Prostate gland (tissue), 2 donors: Measurements from ENCODE around the gene SPATA31D4. TPM values are rescaled to one million over a fixed set of nuclear protein-coding genes. Genes with fewer than 3 reads are reported as not detected.

ENCODE experiments used
- DNase-seq: peaks from one replicate; pipeline ENCODE4 v3.0.0-alpha.2; 2019; ENCODE audit warnings: low spot score
- H3K27ac ChIP-seq, 2 donors: fragments of 200-600 bp; sonication (generic); 2 replicates each; pipeline ENCODE4 v1.5.1; 2017 to 2019
- H3K27me3 ChIP-seq: fragments of 200-600 bp; sonication (generic); replicated peaks from 2 replicates; pipeline ENCODE4 v1.5.1; 2019; ENCODE audit not compliant: insufficient read depth
- H3K36me3 ChIP-seq, 2 donors: fragments of 200-600 bp; sonication (generic); 1 replicate in 1 of 2; 2 replicates in 1 of 2; pipeline versions ENCODE4 v1.5.1 to v1.8.1; 2017 to 2019
- H3K4me1 ChIP-seq: fragments of 200-600 bp; sonication (generic); replicated peaks from 2 replicates; pipeline ENCODE4 v1.5.1; 2019
- H3K4me3 ChIP-seq, 2 donors: fragments of 200-600 bp; sonication (generic); 2 replicates each; pipeline ENCODE4 v1.5.1; 2017 to 2019
- H3K9me3 ChIP-seq: fragments of 200-600 bp; sonication (generic); 2 replicates; pipeline ENCODE4 v1.5.1; 2017
- POLR2A ChIP-seq: fragments of 450-650 bp; IDR thresholded peaks from one replicate; pipeline ENCODE4 v1.6.1; 2016; ENCODE audit warnings: antibody characterized with exemption, mild to moderate bottlenecking
- POLR2AphosphoS5 ChIP-seq: sonication (generic); formaldehyde crosslinking; IDR thresholded peaks from one replicate; pipeline ENCODE4 v1.6.1; 2017; ENCODE audit warnings: antibody characterized with exemption
- WGBS: methylation state at CpG from one replicate; pipeline ENCODE4 v1.1.5; 2018; 5-methylcytosine and 5-hydroxymethylcytosine counted together
- intact Hi-C: fragments of 100-400 bp; cut with DNase I; formaldehyde crosslinking; loops from one replicate; pipeline ENCODE4 v1.14.2; 2022
- total RNA-seq, 2 donors: library from RNA; depleted of rRNA; stranded (reverse); fragments of >200 nt; gene quantifications; one replicate each; pipeline ENCODE4 v1.1.0, GENCODE V29; 2016
- TF ChIP-seq, protein P1 (sequence below), 4 experiments: fragments of 200-600 bp in 2 of 4; fragments of 450-650 bp in 2 of 4; sonication (generic) in 2 of 4; IDR thresholded peaks; 1 replicate in 3 of 4; 2 replicates in 1 of 4; pipeline ENCODE4 v1.5.1; 2016 to 2019; ENCODE audit warnings: antibody characterized with exemption in 4 of 4, mild to moderate bottlenecking in 2 of 4, moderate library complexity in 2 of 4

Gene SPATA31D4
- total RNA-seq, 2 donors from 2014 or later = 0.51 TPM; not detected in 1

DNA sequence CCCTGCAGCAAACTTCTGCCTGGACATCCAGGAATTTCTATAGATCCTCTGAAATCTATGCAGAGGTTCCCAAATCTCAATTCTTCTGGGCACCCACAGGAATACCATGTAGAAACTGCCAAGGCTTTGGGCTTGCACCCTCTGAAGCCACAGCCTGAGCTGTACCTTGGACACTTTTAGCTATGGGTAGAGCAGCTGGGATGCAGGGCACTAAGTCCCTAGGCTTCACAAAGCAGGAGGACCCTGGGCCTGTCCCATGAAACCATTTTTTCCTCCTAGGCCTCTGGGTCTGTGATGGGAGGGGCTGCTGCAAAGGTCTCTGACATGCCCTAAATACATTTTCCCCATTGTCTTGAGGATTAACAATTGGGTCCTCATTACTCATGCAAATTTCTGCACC lies 27.4 kb downstream of the SPATA31D4 start:
- no peak overlapping the region for H3K4me3 ChIP-seq
- H3K4me1 ChIP-seq = no peaks in the 10 kb centered on the region
- no peaks in the 10 kb centered on the region for H3K27me3 ChIP-seq
- intact Hi-C loops = no loop called here
- TF ChIP-seq POLR2AphosphoS5 = no peak
- no peak for TF ChIP-seq POLR2A
- TF ChIP-seq, protein P1, sequence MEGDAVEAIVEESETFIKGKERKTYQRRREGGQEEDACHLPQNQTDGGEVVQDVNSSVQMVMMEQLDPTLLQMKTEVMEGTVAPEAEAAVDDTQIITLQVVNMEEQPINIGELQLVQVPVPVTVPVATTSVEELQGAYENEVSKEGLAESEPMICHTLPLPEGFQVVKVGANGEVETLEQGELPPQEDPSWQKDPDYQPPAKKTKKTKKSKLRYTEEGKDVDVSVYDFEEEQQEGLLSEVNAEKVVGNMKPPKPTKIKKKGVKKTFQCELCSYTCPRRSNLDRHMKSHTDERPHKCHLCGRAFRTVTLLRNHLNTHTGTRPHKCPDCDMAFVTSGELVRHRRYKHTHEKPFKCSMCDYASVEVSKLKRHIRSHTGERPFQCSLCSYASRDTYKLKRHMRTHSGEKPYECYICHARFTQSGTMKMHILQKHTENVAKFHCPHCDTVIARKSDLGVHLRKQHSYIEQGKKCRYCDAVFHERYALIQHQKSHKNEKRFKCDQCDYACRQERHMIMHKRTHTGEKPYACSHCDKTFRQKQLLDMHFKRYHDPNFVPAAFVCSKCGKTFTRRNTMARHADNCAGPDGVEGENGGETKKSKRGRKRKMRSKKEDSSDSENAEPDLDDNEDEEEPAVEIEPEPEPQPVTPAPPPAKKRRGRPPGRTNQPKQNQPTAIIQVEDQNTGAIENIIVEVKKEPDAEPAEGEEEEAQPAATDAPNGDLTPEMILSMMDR (IDR thresholded peaks at IDR 0.05) = no peak
- H3K36me3 ChIP-seq = no peaks in the 10 kb centered on the region
- no peak overlapping the region for H3K27ac ChIP-seq
- H3K9me3 ChIP-seq = no peaks in the 10 kb centered on the region
- DNase-seq = no peak

DNA sequence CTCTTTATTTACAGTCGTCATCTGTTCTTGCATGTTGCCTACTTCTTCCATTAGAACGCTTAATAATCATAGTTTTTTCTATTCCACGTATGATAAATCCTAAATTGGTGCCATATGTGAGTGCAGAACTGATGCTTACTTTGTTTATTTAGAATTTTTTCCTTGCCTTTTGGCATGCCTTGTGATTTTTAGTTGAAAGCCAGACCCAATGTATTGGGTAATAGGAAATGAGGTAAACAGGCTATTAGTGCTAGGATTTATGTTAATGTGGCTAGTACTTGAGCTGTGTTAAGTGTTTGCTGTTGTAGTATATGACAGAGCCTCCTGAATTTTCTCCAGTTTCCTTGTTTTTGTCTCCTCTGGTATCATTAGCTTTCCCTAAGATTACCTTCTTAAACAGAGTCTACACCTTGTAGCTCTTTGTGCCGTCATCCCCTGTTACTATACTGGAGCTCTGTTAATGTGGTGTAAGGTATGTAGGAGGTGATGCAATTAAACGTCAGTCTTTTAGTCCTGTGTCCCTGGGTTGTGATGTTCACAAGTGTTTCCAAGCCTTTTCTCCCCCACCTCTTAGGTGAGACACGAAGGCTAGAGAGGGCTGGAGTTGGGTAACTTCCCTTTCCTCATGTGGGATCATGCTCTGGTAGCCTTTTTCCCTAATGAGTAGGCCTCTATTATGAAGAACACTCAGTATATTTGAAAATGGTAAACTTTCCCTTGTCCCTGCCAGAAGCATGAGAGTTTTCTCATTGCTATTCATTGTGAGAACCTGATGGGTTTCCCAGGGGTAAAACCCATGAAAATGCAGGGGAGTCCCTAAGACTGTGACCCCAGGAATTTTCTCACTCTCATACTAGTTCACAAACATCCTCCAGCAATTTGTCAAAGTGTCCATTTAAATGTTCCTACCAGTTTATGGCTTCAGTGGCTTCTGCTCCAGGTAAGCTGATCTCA lies 36.3 kb downstream of the SPATA31D4 start:
- no peaks in the 10 kb centered on the region for H3K9me3 ChIP-seq
- H3K27me3 ChIP-seq = no peaks in the 10 kb centered on the region
- no peak overlapping the region for H3K4me3 ChIP-seq
- no peaks in the 10 kb centered on the region for H3K36me3 ChIP-seq
- H3K4me1 ChIP-seq = no peaks in the 10 kb centered on the region
- intact Hi-C loops = no loop called here
- TF ChIP-seq, protein P1 (IDR thresholded peaks at IDR 0.05) = no peak
- TF ChIP-seq POLR2A (no peak), POLR2AphosphoS5 (no peak)
- DNase-seq = no peak
- H3K27ac ChIP-seq = no peak overlapping the region
- WGBS = 89% methylated on average over 6 of the region's 6 CpGs

DNA sequence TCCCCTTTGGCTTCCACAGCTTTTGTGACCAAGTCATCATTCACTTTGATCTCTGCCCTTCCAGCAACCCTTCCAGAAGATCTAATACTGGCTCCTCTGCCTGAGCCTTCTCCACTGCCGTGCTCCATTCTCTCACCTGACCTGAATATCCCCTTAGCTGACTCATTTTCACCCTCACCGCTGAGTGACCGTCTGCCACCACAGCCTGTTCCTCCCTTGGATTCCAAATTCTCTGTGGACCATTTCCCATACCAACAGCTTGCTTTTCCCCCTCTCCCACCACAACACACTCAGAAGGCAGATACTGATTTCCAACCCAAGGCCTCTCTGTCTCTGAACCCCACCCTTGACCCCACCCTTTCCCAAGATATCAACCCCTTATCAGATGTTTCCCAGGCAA lies 39.8 kb downstream of the SPATA31D4 start:
- Histone ChIP-seq H3K4me1 (no peaks in the 10 kb centered on the region), H3K27me3 (no peaks in the 10 kb centered on the region), H3K4me3 (no peak overlapping the region), H3K9me3 (no peaks in the 10 kb centered on the region), H3K36me3 (no peaks in the 10 kb centered on the region), H3K27ac (no peak overlapping the region)
- intact Hi-C loops = no loop called here
- WGBS = 93% methylated on average over 3 of the region's 3 CpGs
- TF ChIP-seq, protein P1 (IDR thresholded peaks at IDR 0.05) = no peak
- no peak for TF ChIP-seq POLR2A
- TF ChIP-seq POLR2AphosphoS5 = no peak
- DNase-seq = no peak

DNA sequence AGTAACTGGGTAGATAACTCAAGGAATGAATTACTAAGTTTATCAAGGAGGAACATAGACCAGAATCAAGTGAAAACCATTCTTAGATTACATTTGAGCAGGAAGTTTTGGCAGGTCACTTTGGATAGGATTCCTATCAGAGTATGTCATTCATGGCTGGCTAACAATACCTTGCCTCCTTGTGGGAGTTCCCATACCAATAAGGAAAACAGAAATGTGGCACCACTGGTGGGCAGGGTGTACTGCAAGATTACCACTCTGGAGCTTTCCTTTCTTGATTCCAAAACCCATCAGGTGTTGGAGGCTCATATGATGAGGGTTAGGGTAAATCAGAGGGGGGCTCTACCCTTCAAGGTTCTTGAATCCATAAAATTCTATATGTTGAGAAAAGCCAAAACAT lies 41.7 kb downstream of the SPATA31D4 start:
- H3K36me3 ChIP-seq = no peaks in the 10 kb centered on the region
- H3K27me3 ChIP-seq = no peaks in the 10 kb centered on the region
- no peaks in the 10 kb centered on the region for H3K4me1 ChIP-seq
- no peaks in the 10 kb centered on the region for H3K9me3 ChIP-seq
- TF ChIP-seq POLR2AphosphoS5 (no peak), POLR2A (no peak)
- TF ChIP-seq, protein P1 (IDR thresholded peaks at IDR 0.05) = no peak
- no peak overlapping the region for H3K4me3 ChIP-seq
- H3K27ac ChIP-seq = no peak overlapping the region
- intact Hi-C loops = no loop called here
- DNase-seq = no peak

DNA sequence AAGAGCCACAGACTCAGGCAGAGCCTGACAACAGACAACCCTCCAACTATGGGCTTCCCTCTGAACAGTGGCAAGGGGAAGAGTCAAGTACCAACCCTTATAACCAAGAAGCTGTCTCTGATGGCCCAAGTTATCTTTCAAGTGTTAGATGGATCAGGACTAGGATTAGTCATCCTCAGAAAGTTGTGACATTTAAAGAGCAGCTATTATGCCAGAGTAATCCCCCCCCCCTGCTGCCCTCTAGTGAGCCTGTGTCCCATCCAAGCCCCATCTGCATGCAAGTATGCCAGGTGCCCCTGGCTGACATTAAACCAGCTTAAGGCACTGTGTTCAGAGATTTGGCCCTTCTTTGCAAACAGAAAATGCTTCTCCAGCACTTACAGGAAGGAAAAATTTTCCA lies 43.5 kb downstream of the SPATA31D4 start:
- H3K27me3 ChIP-seq = no peaks in the 10 kb centered on the region
- no peaks in the 10 kb centered on the region for H3K9me3 ChIP-seq
- no peak for TF ChIP-seq POLR2A
- no peak for TF ChIP-seq POLR2AphosphoS5
- TF ChIP-seq, protein P1 (IDR thresholded peaks at IDR 0.05) = no peak
- no peak overlapping the region for H3K27ac ChIP-seq
- H3K36me3 ChIP-seq = no peaks in the 10 kb centered on the region
- H3K4me3 ChIP-seq = no peak overlapping the region
- intact Hi-C loops = no loop called here
- H3K4me1 ChIP-seq = no peaks in the 10 kb centered on the region
- no peak for DNase-seq
